ENCODE measurements around the gene SLC27A1. TPM values are rescaled to one million over a fixed set of nuclear protein-coding genes. Genes with fewer than 3 reads are reported as not detected.

SLC27A1 gene
- total and polyA plus RNA-seq, 2 experiments from 2014 or later, result 3.5 to 11.6 TPM

GRCh38 chr19:17515408-17516149 is 45.3 kb downstream of the SLC27A1 start:
- Mint-ChIP-seq H3K4me3 (no peak overlapping the region), H3K4me1 (peaks cover 9% of the 10 kb centered on the region), H3K9me3 (peaks cover 13% of the 10 kb centered on the region), H3K36me3 (ENCODE audit: low read depth) (peaks cover 43% of the 10 kb centered on the region), H3K27me3 (ENCODE audit: insufficient read depth, low read depth, poor library complexity) (peaks cover 19% of the 10 kb centered on the region), H3K27ac (no peak overlapping the region)
- Histone ChIP-seq H3K79me2 (replicated peaks; ENCODE audit: insufficient read depth) (peaks cover 10% of the 10 kb centered on the region), H3K4me2 (no peak overlapping the region), H3K4me1 (ENCODE audit: insufficient read depth) (peaks cover 6% of the 10 kb centered on the region), H3K9me2 (ENCODE audit: insufficient read depth) (no peaks in the 10 kb centered on the region), H2AFZ (no peak overlapping the region), H3K27ac (ENCODE audit: low read depth) (no peak overlapping the region), H3K36me3 (ENCODE audit: insufficient read depth) (peaks cover 5% of the 10 kb centered on the region; the same call in 1 of the 2 replicates), H3K27me3 (ENCODE audit: insufficient read depth) (no peaks in the 10 kb centered on the region), H3K4me3 (no peak overlapping the region), H3F3A (replicated peaks; ENCODE audit: low read depth) (peaks cover 8% of the 10 kb centered on the region), H4K20me1 (replicated peaks; ENCODE audit: insufficient read depth) (no peaks in the 10 kb centered on the region)
- no peak for TF ChIP-seq REST (IDR thresholded peaks at IDR 0.05; ENCODE audit: unreplicated experiment)
- no peak for TF ChIP-seq ZNF114 (CRISPR knock-in tag; IDR thresholded peaks at IDR 0.05)
- TF ChIP-seq ZNF331 (CRISPR knock-in tag; IDR thresholded peaks at IDR 0.05; ENCODE audit: low read depth), result no peak
- TF ChIP-seq EZH2 (IDR thresholded peaks at IDR 0.05; ENCODE audit: low read depth, unreplicated experiment), result no peak
- no peak for TF ChIP-seq EZH2phosphoT487 (IDR thresholded peaks at IDR 0.05; ENCODE audit: unreplicated experiment)
- TF ChIP-seq, protein P1, sequence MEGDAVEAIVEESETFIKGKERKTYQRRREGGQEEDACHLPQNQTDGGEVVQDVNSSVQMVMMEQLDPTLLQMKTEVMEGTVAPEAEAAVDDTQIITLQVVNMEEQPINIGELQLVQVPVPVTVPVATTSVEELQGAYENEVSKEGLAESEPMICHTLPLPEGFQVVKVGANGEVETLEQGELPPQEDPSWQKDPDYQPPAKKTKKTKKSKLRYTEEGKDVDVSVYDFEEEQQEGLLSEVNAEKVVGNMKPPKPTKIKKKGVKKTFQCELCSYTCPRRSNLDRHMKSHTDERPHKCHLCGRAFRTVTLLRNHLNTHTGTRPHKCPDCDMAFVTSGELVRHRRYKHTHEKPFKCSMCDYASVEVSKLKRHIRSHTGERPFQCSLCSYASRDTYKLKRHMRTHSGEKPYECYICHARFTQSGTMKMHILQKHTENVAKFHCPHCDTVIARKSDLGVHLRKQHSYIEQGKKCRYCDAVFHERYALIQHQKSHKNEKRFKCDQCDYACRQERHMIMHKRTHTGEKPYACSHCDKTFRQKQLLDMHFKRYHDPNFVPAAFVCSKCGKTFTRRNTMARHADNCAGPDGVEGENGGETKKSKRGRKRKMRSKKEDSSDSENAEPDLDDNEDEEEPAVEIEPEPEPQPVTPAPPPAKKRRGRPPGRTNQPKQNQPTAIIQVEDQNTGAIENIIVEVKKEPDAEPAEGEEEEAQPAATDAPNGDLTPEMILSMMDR (conservative IDR thresholded peaks at IDR 0.05; ENCODE audit: low read depth in 2 of 2), result no peak
- no peak for TF ChIP-seq STAT1 (IDR thresholded peaks at IDR 0.05; ENCODE audit: unreplicated experiment)
- no peak for TF ChIP-seq POLR2AphosphoS5 (IDR thresholded peaks at IDR 0.05; ENCODE audit: low read depth)
- TF ChIP-seq NANOG (IDR thresholded peaks at IDR 0.05; ENCODE audit: borderline replicate concordance), result no peak
- TF ChIP-seq JUNB (IDR thresholded peaks at IDR 0.05; ENCODE audit: unreplicated experiment), result no peak
- DNase-seq (ENCODE audit: low spot score) (no peak), ATAC-seq (no peak)
